ENCODE data around the gene CYSTM1.

Gene CYSTM1

GRCh38 chr5:140133514-140134167 lies 41.3 kb upstream of the CYSTM1 start:
- DNase-seq (ENCODE audit: low read depth): no peak
- no peak for TF ChIP-seq CTCF (IDR thresholded peaks at IDR 0.05; ENCODE audit: control insufficient read depth, insufficient read depth, low read depth, low read length, missing control alignments)
- H3K4me3 ChIP-seq (ENCODE audit: control insufficient read depth, low read depth, low read length): no peak overlapping the region

- no peak for DNase-seq (ENCODE audit: low read depth)
- no peak overlapping the region for H3K4me3 ChIP-seq (ENCODE audit: control insufficient read depth, low read depth, low read length)
- TF ChIP-seq CTCF (IDR thresholded peaks at IDR 0.05; ENCODE audit: control insufficient read depth, insufficient read depth, low read depth, low read length, missing control alignments): no peak
Measured at GRCh38 chr5:140134277-140134935, 40.6 kb upstream of the CYSTM1 start.

- no peak for TF ChIP-seq CTCF (IDR thresholded peaks at IDR 0.05; ENCODE audit: control insufficient read depth, insufficient read depth, low read depth, low read length, missing control alignments)
- no peak for DNase-seq (ENCODE audit: low read depth)
- no peak overlapping the region for H3K4me3 ChIP-seq (ENCODE audit: control insufficient read depth, low read depth, low read length)
Measured at GRCh38 chr5:140135127-140135526, 39.9 kb upstream of the CYSTM1 start.

GRCh38 chr5:140136624-140137023 lies 38.4 kb upstream of the CYSTM1 start:
- TF ChIP-seq CTCF (IDR thresholded peaks at IDR 0.05; ENCODE audit: control insufficient read depth, insufficient read depth, low read depth, low read length, missing control alignments): no peak
- H3K4me3 ChIP-seq (ENCODE audit: control insufficient read depth, low read depth, low read length): no peak overlapping the region
- DNase-seq (ENCODE audit: low read depth): no peak

- DNase-seq (ENCODE audit: low read depth): no peak
- H3K4me3 ChIP-seq (ENCODE audit: control insufficient read depth, low read depth, low read length): no peak overlapping the region
- TF ChIP-seq CTCF (IDR thresholded peaks at IDR 0.05; ENCODE audit: control insufficient read depth, insufficient read depth, low read depth, low read length, missing control alignments): no peak
Measured at GRCh38 chr5:140140435-140140834, 34.6 kb upstream of the CYSTM1 start.

- DNase-seq (ENCODE audit: low read depth): peak; percentile 67
- no peak overlapping the region for H3K4me3 ChIP-seq (ENCODE audit: control insufficient read depth, low read depth, low read length)
- no peak for TF ChIP-seq CTCF (IDR thresholded peaks at IDR 0.05; ENCODE audit: control insufficient read depth, insufficient read depth, low read depth, low read length, missing control alignments)
Measured at GRCh38 chr5:140141241-140141640, 33.7 kb upstream of the CYSTM1 start.
